ENCODE data around the gene HTR7.

GRCh38 chr10:90893190-90893589 is 35.4 kb upstream of the HTR7 start:
- TF ChIP-seq CTCF (IDR thresholded peaks at IDR 0.05) (no peak), POLR2A (IDR thresholded peaks at IDR 0.05) (no peak)
